ENCODE data around the gene HNRNPH3. TPM values are rescaled to one million over a fixed set of nuclear protein-coding genes. Genes with fewer than 3 reads are reported as not detected.
"Not testable (repeated sequence)": the region's sequence is repeated elsewhere in the genome, so short reads cannot be mapped to it uniquely, and the experiment has no call there.

Gene HNRNPH3
- total RNA-seq, 1 donor from 2014 or later: 199 TPM

- Mint-ChIP-seq H3K9me3 (peaks cover 3% of the 10 kb centered on the region), H3K27ac (no peak overlapping the region), H3K27me3 (no peaks in the 10 kb centered on the region), H3K4me1 (ENCODE audit: unreplicated experiment) (peaks cover 20% of the 10 kb centered on the region), H3K4me3 (no peak overlapping the region), H3K36me3 (no peaks in the 10 kb centered on the region)
- DNase-seq (ENCODE audit: extremely low spot score, unreplicated experiment): no peak
- TF ChIP-seq CTCF (conservative IDR thresholded peaks at IDR 0.05): no peak
Measured at GRCh38 chr10:68303849-68304412, 27.9 kb upstream of the HNRNPH3 start.

- no peak overlapping the region for H3K4me3 Mint-ChIP-seq
- peaks cover 3% of the 10 kb centered on the region for H3K9me3 Mint-ChIP-seq
- no peak overlapping the region for H3K27ac Mint-ChIP-seq
- no peak for DNase-seq (ENCODE audit: extremely low spot score, unreplicated experiment)
- TF ChIP-seq CTCF (conservative IDR thresholded peaks at IDR 0.05): no peak
- peaks cover 12% of the 10 kb centered on the region for H3K4me1 Mint-ChIP-seq (ENCODE audit: unreplicated experiment)
- no peaks in the 10 kb centered on the region for H3K27me3 Mint-ChIP-seq
- no peaks in the 10 kb centered on the region for H3K36me3 Mint-ChIP-seq
Measured at GRCh38 chr10:68305854-68306253, 26.0 kb upstream of the HNRNPH3 start.

GRCh38 chr10:68310531-68310930, 21.3 kb upstream of the HNRNPH3 start:
- no peak for DNase-seq (ENCODE audit: extremely low spot score, unreplicated experiment)
- TF ChIP-seq CTCF (conservative IDR thresholded peaks at IDR 0.05): no peak
- peaks cover 3% of the 10 kb centered on the region for H3K9me3 Mint-ChIP-seq
- H3K36me3 Mint-ChIP-seq: no peaks in the 10 kb centered on the region
- H3K4me1 Mint-ChIP-seq (ENCODE audit: unreplicated experiment): peaks cover 5% of the 10 kb centered on the region
- no peak overlapping the region for H3K4me3 Mint-ChIP-seq
- H3K27ac Mint-ChIP-seq: no peak overlapping the region
- H3K27me3 Mint-ChIP-seq: no peaks in the 10 kb centered on the region

GRCh38 chr10:68314930-68315329, 16.9 kb upstream of the HNRNPH3 start:
- not testable (repeated sequence) for H3K27ac Mint-ChIP-seq; H3K36me3 Mint-ChIP-seq; H3K27me3 Mint-ChIP-seq; H3K4me1 Mint-ChIP-seq (ENCODE audit: unreplicated experiment); DNase-seq (ENCODE audit: extremely low spot score, unreplicated experiment); H3K9me3 Mint-ChIP-seq; H3K4me3 Mint-ChIP-seq

GRCh38 chr10:68315582-68315981, 16.3 kb upstream of the HNRNPH3 start:
- no peak overlapping the region for H3K4me3 Mint-ChIP-seq
- TF ChIP-seq CTCF (conservative IDR thresholded peaks at IDR 0.05): no peak
- DNase-seq (ENCODE audit: extremely low spot score, unreplicated experiment): no peak
- H3K27ac Mint-ChIP-seq: no peak overlapping the region
- H3K36me3 Mint-ChIP-seq: peaks cover 4% of the 10 kb centered on the region
- H3K9me3 Mint-ChIP-seq: no peaks in the 10 kb centered on the region
- no peaks in the 10 kb centered on the region for H3K27me3 Mint-ChIP-seq
- no peaks in the 10 kb centered on the region for H3K4me1 Mint-ChIP-seq (ENCODE audit: unreplicated experiment)

GRCh38 chr10:68318331-68319059, 13.4 kb upstream of the HNRNPH3 start:
- no peaks in the 10 kb centered on the region for H3K4me1 Mint-ChIP-seq (ENCODE audit: unreplicated experiment)
- H3K9me3 Mint-ChIP-seq: no peaks in the 10 kb centered on the region
- no peaks in the 10 kb centered on the region for H3K27me3 Mint-ChIP-seq
- no peak overlapping the region for H3K27ac Mint-ChIP-seq
- TF ChIP-seq CTCF (conservative IDR thresholded peaks at IDR 0.05): no peak
- no peak for DNase-seq (ENCODE audit: extremely low spot score, unreplicated experiment)
- no peak overlapping the region for H3K4me3 Mint-ChIP-seq
- peaks cover 4% of the 10 kb centered on the region for H3K36me3 Mint-ChIP-seq

- H3K4me1 Mint-ChIP-seq (ENCODE audit: unreplicated experiment): peaks cover 10% of the 10 kb centered on the region
- H3K4me3 Mint-ChIP-seq; H3K27me3 Mint-ChIP-seq; H3K9me3 Mint-ChIP-seq; H3K27ac Mint-ChIP-seq; H3K36me3 Mint-ChIP-seq; DNase-seq (ENCODE audit: extremely low spot score, unreplicated experiment): not testable (repeated sequence)
Measured at GRCh38 chr10:68324396-68324795, 7.5 kb upstream of the HNRNPH3 start.

Measured in type B pancreatic cell (in vitro differentiated cells).